Stimulated activated CD8-positive, alpha-beta memory T cell treated with anti-CD3 and anti-CD28 coated beads, Interleukin-7, amount 100 ng/mL, for 24 hours (primary cell): ENCODE measurements around the gene ABLIM3.
"Not testable (repeated sequence)": the region's sequence is repeated elsewhere in the genome, so short reads cannot be mapped to it uniquely, and the experiment has no call there.

Experiments used
- DNase-seq: peaks from one replicate; pipeline ENCODE4 v3.0.0-alpha.2; 2020; ENCODE audit warnings: low read depth

Gene ABLIM3

GRCh38 chr5:149157330-149157729 lies 16.0 kb downstream of the ABLIM3 start:
- DNase-seq: no peak

GRCh38 chr5:149160291-149160787 lies 19.0 kb downstream of the ABLIM3 start:
- DNase-seq: no peak

GRCh38 chr5:149161026-149161687 lies 19.9 kb downstream of the ABLIM3 start:
- DNase-seq: no peak

GRCh38 chr5:149161850-149162249 lies 20.6 kb downstream of the ABLIM3 start:
- DNase-seq: no peak

- DNase-seq: no peak
Measured at GRCh38 chr5:149162401-149163084, 21.2 kb downstream of the ABLIM3 start.

- no peak for DNase-seq
Measured at GRCh38 chr5:149164731-149165130, 23.4 kb downstream of the ABLIM3 start.

- DNase-seq: no peak
Measured at GRCh38 chr5:149166128-149166527, 24.8 kb downstream of the ABLIM3 start.

- no peak for DNase-seq
Measured at GRCh38 chr5:149166591-149167100, 25.4 kb downstream of the ABLIM3 start.

- no peak for DNase-seq
Measured at GRCh38 chr5:149168276-149168906, 27.1 kb downstream of the ABLIM3 start.

- no peak for DNase-seq
Measured at GRCh38 chr5:149170299-149170698, 29.0 kb downstream of the ABLIM3 start.

- DNase-seq: no peak
Measured at GRCh38 chr5:149172261-149172660, 31.0 kb downstream of the ABLIM3 start.

- DNase-seq: no peak
Measured at GRCh38 chr5:149172709-149173505, 31.6 kb downstream of the ABLIM3 start.

GRCh38 chr5:149174847-149175234 lies 33.5 kb downstream of the ABLIM3 start:
- no peak for DNase-seq

GRCh38 chr5:149175346-149176105 lies 34.2 kb downstream of the ABLIM3 start:
- DNase-seq: no peak

- no peak for DNase-seq
Measured at GRCh38 chr5:149177339-149177843, 36.1 kb downstream of the ABLIM3 start.

GRCh38 chr5:149177911-149178565 lies 36.7 kb downstream of the ABLIM3 start:
- DNase-seq: no peak

GRCh38 chr5:149181732-149182131 lies 40.4 kb downstream of the ABLIM3 start:
- DNase-seq: no peak

GRCh38 chr5:149182241-149182640 lies 40.9 kb downstream of the ABLIM3 start:
- no peak for DNase-seq

GRCh38 chr5:149185067-149185466 lies 43.8 kb downstream of the ABLIM3 start:
- no peak for DNase-seq

- no peak for DNase-seq
Measured at GRCh38 chr5:149186506-149186905, 45.2 kb downstream of the ABLIM3 start.

GRCh38 chr5:149187617-149188016 lies 46.3 kb downstream of the ABLIM3 start:
- DNase-seq: not testable (repeated sequence)
